ENCODE measurements around the gene WDR91.

DNA sequence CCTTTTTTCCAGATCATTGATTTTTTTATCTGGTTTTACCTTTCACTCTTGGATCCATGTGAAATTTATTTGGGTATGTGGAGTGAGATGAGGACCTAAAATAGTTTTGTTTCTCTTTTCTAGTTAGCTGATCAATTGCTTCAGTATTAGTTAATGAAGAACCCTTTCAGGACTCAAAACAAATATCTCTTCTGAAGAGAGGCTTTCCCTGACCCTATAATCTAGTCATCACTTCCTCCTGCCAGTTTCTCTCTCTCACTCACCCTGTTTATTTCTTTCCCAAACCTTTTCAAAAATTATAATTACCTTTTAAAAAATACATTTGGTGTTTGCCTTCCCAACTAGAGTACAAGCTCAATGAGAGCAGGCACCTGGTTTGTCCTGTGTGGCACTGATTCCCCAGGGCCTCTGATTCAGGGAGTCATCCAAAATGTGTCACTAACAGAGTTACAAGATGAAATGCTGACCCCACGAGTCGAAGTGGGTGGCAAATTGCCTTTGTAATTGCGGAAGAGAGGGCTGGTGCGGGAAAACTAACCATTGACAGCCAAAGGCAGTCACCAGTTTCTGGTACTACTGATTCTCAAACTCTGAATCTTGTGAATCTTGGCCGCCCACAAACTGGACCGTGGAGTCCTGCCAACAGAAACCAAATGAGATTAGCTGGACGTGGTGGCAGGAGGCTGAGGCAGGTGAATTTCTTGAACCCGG is 61.1 kb downstream of the WDR91 start:
- TF ChIP-seq, protein P1, sequence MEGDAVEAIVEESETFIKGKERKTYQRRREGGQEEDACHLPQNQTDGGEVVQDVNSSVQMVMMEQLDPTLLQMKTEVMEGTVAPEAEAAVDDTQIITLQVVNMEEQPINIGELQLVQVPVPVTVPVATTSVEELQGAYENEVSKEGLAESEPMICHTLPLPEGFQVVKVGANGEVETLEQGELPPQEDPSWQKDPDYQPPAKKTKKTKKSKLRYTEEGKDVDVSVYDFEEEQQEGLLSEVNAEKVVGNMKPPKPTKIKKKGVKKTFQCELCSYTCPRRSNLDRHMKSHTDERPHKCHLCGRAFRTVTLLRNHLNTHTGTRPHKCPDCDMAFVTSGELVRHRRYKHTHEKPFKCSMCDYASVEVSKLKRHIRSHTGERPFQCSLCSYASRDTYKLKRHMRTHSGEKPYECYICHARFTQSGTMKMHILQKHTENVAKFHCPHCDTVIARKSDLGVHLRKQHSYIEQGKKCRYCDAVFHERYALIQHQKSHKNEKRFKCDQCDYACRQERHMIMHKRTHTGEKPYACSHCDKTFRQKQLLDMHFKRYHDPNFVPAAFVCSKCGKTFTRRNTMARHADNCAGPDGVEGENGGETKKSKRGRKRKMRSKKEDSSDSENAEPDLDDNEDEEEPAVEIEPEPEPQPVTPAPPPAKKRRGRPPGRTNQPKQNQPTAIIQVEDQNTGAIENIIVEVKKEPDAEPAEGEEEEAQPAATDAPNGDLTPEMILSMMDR (IDR thresholded peaks at IDR 0.05), result no peak
- no peak for TF ChIP-seq EP300 (IDR thresholded peaks at IDR 0.05)

Measured in gastroesophageal sphincter (tissue), 3 donors.